Kidney glomerular epithelial cell (primary cell): ENCODE results near the gene CLDN9.

Experiments
- DNase-seq: peaks from one replicate; lab custom pipeline; 2025; lab: John Stamatoyannopoulos, UW

The CLDN9 gene

GRCh38 chr16:3056336-3057180 lies 43.8 kb downstream of the CLDN9 start:
- no peak for DNase-seq

GRCh38 chr16:3057181-3058138 lies 44.7 kb downstream of the CLDN9 start:
- no peak for DNase-seq

- DNase-seq, result no peak
Observed at GRCh38 chr16:3058139-3059030, 45.7 kb downstream of the CLDN9 start.

GRCh38 chr16:3059041-3059722 lies 46.5 kb downstream of the CLDN9 start:
- no peak for DNase-seq

GRCh38 chr16:3059723-3060242 lies 47.1 kb downstream of the CLDN9 start:
- no peak for DNase-seq

- DNase-seq, result no peak
Observed at GRCh38 chr16:3060339-3061127, 47.8 kb downstream of the CLDN9 start.

- DNase-seq, result no peak
Observed at GRCh38 chr16:3062553-3062952, 49.8 kb downstream of the CLDN9 start.

- no peak for DNase-seq
Observed at GRCh38 chr16:3063625-3064386, 51.1 kb downstream of the CLDN9 start.
